ACHN (cell line): ENCODE measurements around the gene MSRB3.
A peak's percentile ranks its signal among the peaks of the same experiment; 100 is the strongest.

Source experiments
- DNase-seq: peaks from one replicate; pipeline ENCODE4 v3.0.0-alpha.2; 2015
- in situ Hi-C: cut with HindIII; loops from 2 replicates; pipeline ENCODE4 v1.10.0; 2017; ENCODE audit warnings: low sequenced_read_pairs, low pct_ligation_motif_present, low pct_unique_long_range_greater_than_20kb

MSRB3 gene

GRCh38 chr12:65278576-65279368, at the start of gene MSRB3:
MSRB3 (plus strand) TSS chr12:65278683; CDS start chr12:65308580, 29,897 bp downstream.
- peak; percentile 90 for DNase-seq
- in situ Hi-C loops = no loop called here

- DNase-seq = peak; percentile 21
- in situ Hi-C loops = no loop called here
These were observed 49.0 kb upstream of the MSRB3 start for GRCh38 chr12:65229441-65229840.

GRCh38 chr12:65232476-65233077, 45.9 kb upstream of the MSRB3 start:
- in situ Hi-C loops = no loop called here
- DNase-seq = peak; percentile 62

GRCh38 chr12:65237153-65237552, 41.3 kb upstream of the MSRB3 start:
- in situ Hi-C loops = no loop called here
- DNase-seq = no peak

- in situ Hi-C loops = no loop called here
- no peak for DNase-seq
These were observed 39.9 kb upstream of the MSRB3 start for GRCh38 chr12:65238609-65239008.

- no peak for DNase-seq
- in situ Hi-C loops = no loop called here
These were observed 29.5 kb upstream of the MSRB3 start for GRCh38 chr12:65248656-65249633.

- in situ Hi-C loops = no loop called here
- DNase-seq = no peak
These were observed 26.0 kb upstream of the MSRB3 start for GRCh38 chr12:65252515-65252914.

GRCh38 chr12:65257986-65258385, 20.5 kb upstream of the MSRB3 start:
- DNase-seq = no peak
- in situ Hi-C loops = no loop called here

- in situ Hi-C loops = no loop called here
- no peak for DNase-seq
These were observed 19.0 kb upstream of the MSRB3 start for GRCh38 chr12:65259501-65259900.

- in situ Hi-C loops = no loop called here
- no peak for DNase-seq
These were observed 14.7 kb upstream of the MSRB3 start for GRCh38 chr12:65263777-65264176.

- in situ Hi-C loops = no loop called here
- no peak for DNase-seq
These were observed 12.1 kb upstream of the MSRB3 start for GRCh38 chr12:65266408-65266807.

GRCh38 chr12:65269603-65270002, 8.9 kb upstream of the MSRB3 start:
- in situ Hi-C loops = no loop called here
- DNase-seq = no peak

- in situ Hi-C loops = no loop called here
- no peak for DNase-seq
These were observed 3.7 kb upstream of the MSRB3 start for GRCh38 chr12:65274602-65275272.

GRCh38 chr12:65275627-65276026, 2.9 kb upstream of the MSRB3 start:
- in situ Hi-C loops = no loop called here
- no peak for DNase-seq

GRCh38 chr12:65276916-65277530, 1.5 kb upstream of the MSRB3 start:
- DNase-seq = no peak
- in situ Hi-C loops = no loop called here

- DNase-seq = no peak
- in situ Hi-C loops = no loop called here
These were observed 398 bp upstream of the MSRB3 start for GRCh38 chr12:65277994-65278575.

GRCh38 chr12:65279369-65280112, 1.1 kb downstream of the MSRB3 start:
- DNase-seq = peak; percentile 73
- in situ Hi-C loops = no loop called here
